HG03432 (cell line): ENCODE results near the gene ARMCX1.
"Not testable (repeated sequence)": the region's sequence is repeated elsewhere in the genome, so short reads cannot be mapped to it uniquely, and the experiment has no call there.

Experiments
- ATAC-seq: cut with Tn5 transposase; IDR thresholded peaks from one replicate; pipeline ENCODE4 v1.9.1; 2021; ENCODE audit warnings: mild to moderate bottlenecking, moderate library complexity; ENCODE audit not compliant: unreplicated experiment

ARMCX1 gene

DNA sequence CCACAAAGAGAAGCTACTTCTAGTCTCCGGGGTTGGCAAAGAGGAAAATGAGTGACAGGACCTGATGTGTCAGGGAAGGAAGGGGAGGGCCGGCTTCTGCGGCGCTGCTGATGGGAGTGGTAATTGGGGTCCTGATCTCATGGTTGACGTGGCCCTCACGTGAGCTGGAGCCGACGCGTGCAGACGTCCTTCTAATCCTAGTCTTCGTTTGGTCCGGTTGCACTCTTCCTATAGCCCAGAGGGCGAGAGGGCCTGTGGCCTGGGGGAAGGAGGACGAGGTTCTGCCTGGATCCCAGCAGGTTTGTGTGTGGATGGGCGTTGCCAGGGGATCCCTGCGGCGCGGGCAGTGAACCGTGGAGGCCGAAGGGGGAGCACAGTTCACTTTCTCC, at the start of gene ARMCX1:
Gene ARMCX1, plus strand, starts transcription at position 186 of the 389 bp plus-strand sequence. CDS start 2,384 bp downstream, outside the sequence.
- no peak for ATAC-seq

- not testable (repeated sequence) for ATAC-seq
These were observed 47.4 kb upstream of the ARMCX1 start for GRCh38 chrX:101502929-101503328.

- no peak for ATAC-seq
These were observed 43.0 kb upstream of the ARMCX1 start for GRCh38 chrX:101507372-101507771.

- no peak for ATAC-seq
These were observed 42.4 kb upstream of the ARMCX1 start for GRCh38 chrX:101507986-101508385.

- no peak for ATAC-seq
These were observed 19.4 kb upstream of the ARMCX1 start for GRCh38 chrX:101530944-101531343.

DNA sequence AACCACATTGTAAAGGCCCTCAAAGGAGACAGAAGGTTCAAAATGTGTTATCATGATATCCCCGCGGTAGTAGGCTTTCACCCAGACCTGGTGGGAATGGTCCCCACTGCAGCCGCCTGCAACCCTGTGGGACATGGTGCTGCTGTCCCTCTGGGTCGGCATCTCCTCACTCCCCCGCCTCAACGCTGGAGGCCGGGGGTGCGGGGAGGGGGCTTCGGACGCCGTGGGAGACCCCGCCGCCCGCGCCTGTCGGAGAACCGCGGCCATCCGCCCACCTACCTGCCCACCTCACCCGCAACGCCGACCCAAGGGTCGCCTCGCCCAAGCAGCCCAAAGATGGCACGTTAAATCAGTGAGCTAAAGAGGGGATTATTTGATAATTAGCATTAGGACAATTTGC, 11.2 kb upstream of the ARMCX1 start:
- no peak for ATAC-seq

- ATAC-seq = no peak
These were observed 518 bp downstream of the ARMCX1 start for GRCh38 chrX:101550751-101551379.

DNA sequence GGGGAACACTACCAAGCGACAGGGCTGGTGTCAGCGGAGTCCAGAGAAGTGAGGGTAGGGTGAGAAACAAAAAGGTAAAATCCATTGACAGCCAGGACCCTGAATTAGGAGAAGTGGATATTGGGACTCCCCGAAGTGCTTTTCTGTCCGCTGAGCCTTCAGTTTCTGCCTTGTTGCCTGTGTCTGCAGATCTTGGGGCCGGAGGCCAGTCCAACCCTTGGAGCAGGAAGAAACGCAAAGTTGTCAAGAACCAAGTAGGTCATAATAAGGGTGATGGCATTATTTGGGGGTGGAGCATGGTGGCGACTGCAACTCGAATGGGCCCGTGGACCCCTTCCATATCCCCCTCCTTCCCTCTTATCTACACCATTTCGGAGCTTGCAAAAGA, 1.0 kb downstream of the ARMCX1 start:
- ATAC-seq = no peak

DNA sequence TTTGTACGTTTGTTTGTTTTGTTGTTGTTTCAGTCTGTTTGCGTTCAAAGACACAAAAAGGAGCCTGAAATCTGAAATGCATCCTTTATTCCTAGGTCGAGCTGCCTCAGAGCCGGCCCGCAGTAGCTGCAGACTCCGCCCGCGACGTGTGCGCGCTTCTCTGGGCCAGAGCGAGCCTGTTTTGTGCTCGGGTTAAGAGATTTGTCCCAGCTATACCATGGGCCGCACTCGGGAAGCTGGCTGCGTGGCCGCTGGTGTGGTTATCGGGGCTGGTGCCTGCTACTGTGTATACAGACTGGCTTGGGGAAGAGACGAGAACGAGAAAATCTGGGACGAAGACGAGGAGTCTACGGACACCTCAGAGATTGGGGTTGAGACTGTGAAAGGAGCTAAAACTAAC, 2.4 kb downstream of the ARMCX1 start:
- ATAC-seq = no peak

DNA sequence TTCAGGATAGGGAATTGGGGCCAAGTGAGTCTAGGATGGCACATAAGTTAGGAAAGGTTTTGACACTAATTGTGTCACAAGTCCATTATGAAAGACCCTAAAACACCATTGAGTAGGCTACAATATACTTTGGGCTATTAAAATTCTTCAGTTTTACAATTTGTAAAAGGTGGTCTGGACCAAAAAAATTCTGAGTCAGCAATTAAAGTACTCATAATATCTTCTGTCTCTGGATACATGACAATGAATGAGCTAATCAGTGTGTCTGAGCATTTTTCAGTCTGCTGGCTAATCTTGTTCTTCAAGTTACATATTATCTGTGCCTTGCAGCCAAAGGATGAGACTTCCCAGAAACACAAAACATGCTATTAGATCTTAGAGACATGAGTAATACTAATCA, 14.3 kb downstream of the ARMCX1 start:
- ATAC-seq = no peak

- ATAC-seq = peak; percentile 100
These were observed 45.5 kb downstream of the ARMCX1 start for GRCh38 chrX:101595739-101596419.

- ATAC-seq = not testable (repeated sequence)
These were observed 49.2 kb downstream of the ARMCX1 start for GRCh38 chrX:101599592-101599991.

DNA sequence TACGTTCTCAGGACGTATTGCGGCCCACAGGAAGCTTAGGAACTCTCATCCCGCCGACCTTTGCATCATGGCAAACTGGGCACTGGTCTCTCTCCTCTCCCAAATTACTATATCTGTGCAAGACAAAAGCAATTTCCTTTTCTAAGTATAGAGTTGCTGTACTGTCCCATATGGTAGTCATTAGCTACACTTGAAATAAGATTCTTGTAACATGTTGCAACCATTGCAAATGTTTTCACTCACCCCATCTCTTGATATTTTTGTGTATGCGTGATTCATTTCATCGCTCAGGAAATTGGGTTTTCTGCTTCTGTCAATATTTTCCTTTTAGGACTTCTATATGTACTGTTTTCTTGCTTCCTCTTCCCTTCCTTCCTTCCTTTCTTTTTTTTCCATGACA, 51.7 kb downstream of the ARMCX1 start:
- no peak for ATAC-seq
